Measurements from ENCODE around the gene PTMS. TPM values are rescaled to one million over a fixed set of nuclear protein-coding genes. Genes with fewer than 3 reads are reported as not detected.

The PTMS gene
- total RNA-seq, 4 donors from 2014 or later = 105 to 853 (median 140) TPM

- H3K36me3 ChIP-seq = no peaks in the 10 kb centered on the region
- no peak overlapping the region for H3K27ac ChIP-seq
- no peaks in the 10 kb centered on the region for H3K27me3 ChIP-seq
- no peaks in the 10 kb centered on the region for H3K9me3 ChIP-seq
- H3K4me3 ChIP-seq = no peak overlapping the region
- TF ChIP-seq CTCF (IDR thresholded peaks at IDR 0.05) (no peak), POLR2A (IDR thresholded peaks at IDR 0.05) (no peak)
- intact Hi-C loops (cut with DNase I; ENCODE audit: low total_unique reads) = no loop called here
- peaks cover 0 to 4% of the 10 kb centered on the region in 2 donors for H3K4me1 ChIP-seq
- no peak for DNase-seq
Measured at GRCh38 chr12:6747216-6747615, 18.9 kb upstream of the PTMS start.

- Histone ChIP-seq H3K27ac (no peak overlapping the region), H3K4me3 (no peak overlapping the region), H3K36me3 (no peaks in the 10 kb centered on the region), H3K9me3 (no peaks in the 10 kb centered on the region), H3K4me1 (peaks cover under 1 to 4% of the 10 kb centered on the region in 2 donors), H3K27me3 (no peaks in the 10 kb centered on the region)
- no peak for TF ChIP-seq POLR2A (IDR thresholded peaks at IDR 0.05)
- TF ChIP-seq CTCF (IDR thresholded peaks at IDR 0.05) = no peak
- intact Hi-C loops (cut with DNase I; ENCODE audit: low total_unique reads) = no loop called here
- no peak for DNase-seq
Measured at GRCh38 chr12:6748761-6749160, 17.4 kb upstream of the PTMS start.

- intact Hi-C loops (cut with DNase I; ENCODE audit: low total_unique reads) = loop anchor here (10.0 kb wide), 1 partner anchor 74 kb away; the partner anchor contains the start of genes GPR162 and P3H3
- Histone ChIP-seq H3K9me3 (no peaks in the 10 kb centered on the region), H3K27me3 (no peaks in the 10 kb centered on the region), H3K4me1 (peaks cover 4 to 7% of the 10 kb centered on the region in 2 donors), H3K36me3 (no peaks in the 10 kb centered on the region), H3K27ac (no peak overlapping the region), H3K4me3 (no peak overlapping the region)
- DNase-seq = no peak
- no peak for TF ChIP-seq CTCF (IDR thresholded peaks at IDR 0.05)
Measured at GRCh38 chr12:6750506-6750905, 15.7 kb upstream of the PTMS start.

- peak in 1 of 2 donors; percentile 29 for DNase-seq
- Histone ChIP-seq H3K4me1 (peaks cover 4 to 7% of the 10 kb centered on the region in 2 donors), H3K27ac (peak overlapping the region; percentile 97 to 100), H3K9me3 (no peaks in the 10 kb centered on the region), H3K36me3 (no peaks in the 10 kb centered on the region), H3K27me3 (no peaks in the 10 kb centered on the region), H3K4me3 (no peak overlapping the region)
- no peak for TF ChIP-seq CTCF (IDR thresholded peaks at IDR 0.05)
- no peak for TF ChIP-seq POLR2A (IDR thresholded peaks at IDR 0.05)
- intact Hi-C loops (cut with DNase I; ENCODE audit: low total_unique reads) = loop anchor here (10.0 kb wide), 1 partner anchor 73 kb away; the partner anchor contains the start of genes GPR162 and P3H3
Measured at GRCh38 chr12:6751767-6752166, 14.4 kb upstream of the PTMS start.

GRCh38 chr12:6752167-6752920 is 13.8 kb upstream of the PTMS start:
- Histone ChIP-seq H3K9me3 (no peaks in the 10 kb centered on the region), H3K36me3 (no peaks in the 10 kb centered on the region), H3K27me3 (no peaks in the 10 kb centered on the region), H3K4me1 (peaks cover 4 to 7% of the 10 kb centered on the region in 2 donors), H3K4me3 (peak overlapping the region; percentile 82 to 84), H3K27ac (peak overlapping the region; percentile 97 to 100)
- no peak for TF ChIP-seq POLR2A (IDR thresholded peaks at IDR 0.05)
- TF ChIP-seq CTCF (IDR thresholded peaks at IDR 0.05) = no peak
- peak; percentile 27 to 65 for DNase-seq
- intact Hi-C loops (cut with DNase I; ENCODE audit: low total_unique reads) = loop anchor here (10.0 kb wide), 1 partner anchor 72 kb away; the partner anchor contains the start of genes GPR162 and P3H3
